Endothelial cell of umbilical vein (primary cell): ENCODE results near the gene AKAP5. TPM values are rescaled to one million over a fixed set of nuclear protein-coding genes. Genes with fewer than 3 reads are reported as not detected.

Experiments
- BruUV-seq: library from RNA; stranded (reverse); fragments of 400-500 nt; replicated peaks from 2 replicates; lab custom pipeline; 2021; lab: Mats Ljungman, UMichigan
- CTCF ChIA-PET: fragments of 300-600, 350-600 bp; sonication (Branson Sonifier 250); formaldehyde crosslinking; loops from one replicate; lab custom pipeline; 2021; ENCODE audit warnings: antibody characterized with exemption, inconsistent platforms; lab: Charles Lee
- POLR2A ChIA-PET: fragments of 300-600, 350-600 bp; sonication (Branson Sonifier 250); formaldehyde crosslinking; loops from one replicate; lab custom pipeline; 2021; ENCODE audit warnings: antibody characterized with exemption, inconsistent platforms; lab: Charles Lee
- DNase-seq: peaks from one replicate; pipeline ENCODE4 v3.0.0-alpha.2; 2011; ENCODE audit warnings: low read depth, low spot score
- FAIRE-seq: peaks from 2 replicates; lab custom pipeline; 2011; peaks lifted over from hg19 to GRCh38; lab: Jason Lieb, UNC
- H2AFZ ChIP-seq: 2 replicates; pipeline ENCODE4 v1.6.0; 2012; ENCODE audit warnings: low read depth, low read length, control low read depth, inconsistent platforms
- H3K27ac ChIP-seq: 2 replicates; pipeline ENCODE4 v1.5.1; 2011; ENCODE audit warnings: low read depth, mild to moderate bottlenecking, control low read depth, low read length, moderate library complexity; ENCODE audit not compliant: insufficient read depth
- H3K27me3 ChIP-seq, 2 experiments: 2 replicates each; pipeline versions ENCODE4 v1.6.0 to v1.6.1; 2011; ENCODE audit warnings: low read length in 2 of 2, mixed read lengths in 1 of 2; ENCODE audit not compliant: control insufficient read depth in 2 of 2, insufficient read depth in 2 of 2
- H3K36me3 ChIP-seq, 2 experiments: 2 replicates in 1 of 2; 3 replicates in 1 of 2; pipeline ENCODE4 v1.5.1; 2011; ENCODE audit warnings: low read length in 2 of 2, mild to moderate bottlenecking in 1 of 2, moderate library complexity in 1 of 2; ENCODE audit not compliant: control insufficient read depth in 2 of 2, insufficient read depth in 2 of 2; ENCODE audit errors: extremely low read depth in 1 of 2
- H3K4me1 ChIP-seq: 3 replicates; pipeline ENCODE4 v1.5.1; 2011; ENCODE audit warnings: mild to moderate bottlenecking, low read length; ENCODE audit not compliant: control insufficient read depth, insufficient read depth; ENCODE audit errors: extremely low read depth
- H3K4me2 ChIP-seq: 2 replicates; pipeline ENCODE4 v1.6.1; 2011; ENCODE audit warnings: low read length, control low read depth, mixed read lengths; ENCODE audit not compliant: insufficient read depth
- H3K4me3 ChIP-seq, 3 experiments: fragments of 200-600 bp in 1 of 3; sonication (generic), shearing (Covaris generic) in 1 of 3; replicated peaks in 1 of 3; 2 replicates each; pipeline ENCODE4 v1.5.1; 2011 to 2016; ENCODE audit warnings: control low read depth in 3 of 3, low read length in 3 of 3, mild to moderate bottlenecking in 2 of 3, inconsistent platforms in 1 of 3, low read depth in 1 of 3, moderate library complexity in 1 of 3; ENCODE audit not compliant: insufficient read depth in 1 of 3
- H3K79me2 ChIP-seq: 2 replicates; pipeline ENCODE4 v1.6.0; 2012; ENCODE audit warnings: low read length, inconsistent platforms; ENCODE audit not compliant: control insufficient read depth, insufficient read depth
- H3K9ac ChIP-seq: replicated peaks from 2 replicates; pipeline ENCODE3; 2011; ENCODE audit warnings: low read length, control low read depth; ENCODE audit not compliant: insufficient read depth; ENCODE audit errors: extremely low read depth
- H3K9me1 ChIP-seq: replicated peaks from 3 replicates; pipeline ENCODE4 v1.6.0; 2011; ENCODE audit warnings: mild to moderate bottlenecking, low read length; ENCODE audit not compliant: control insufficient read depth, insufficient read depth; ENCODE audit errors: extremely low read depth
- H3K9me3 ChIP-seq: replicated peaks from 2 replicates; pipeline ENCODE4 v1.5.1; 2012; ENCODE audit warnings: low read length, inconsistent platforms; ENCODE audit not compliant: control insufficient read depth, insufficient read depth
- H4K20me1 ChIP-seq: replicated peaks from 2 replicates; pipeline ENCODE3; 2011; ENCODE audit warnings: mild to moderate bottlenecking, low read length; ENCODE audit not compliant: control insufficient read depth, insufficient read depth; ENCODE audit errors: extremely low read depth
- CTCF ChIP-seq, 2 donors: IDR thresholded peaks; 1 replicate in 1 of 2; 2 replicates in 1 of 2; pipeline ENCODE4 v1.5.1; 2011; ENCODE audit warnings: low read length in 2 of 2, mild to moderate bottlenecking in 2 of 2, moderate library complexity in 2 of 2, control low read depth in 1 of 2, inconsistent platforms in 1 of 2, low read depth in 1 of 2; ENCODE audit not compliant: insufficient read depth in 1 of 2; ENCODE audit errors: extremely low read depth in 1 of 2
- EZH2 ChIP-seq: IDR thresholded peaks from 2 replicates; pipeline ENCODE4 v1.6.1; 2012; ENCODE audit warnings: borderline replicate concordance, low read depth, mild to moderate bottlenecking, moderate library complexity, low read length, inconsistent platforms; ENCODE audit not compliant: severe bottlenecking
- FOS ChIP-seq: IDR thresholded peaks from 2 replicates; pipeline ENCODE4 v1.6.1; 2011; ENCODE audit warnings: mild to moderate bottlenecking, low read length, moderate library complexity, borderline replicate concordance; ENCODE audit not compliant: insufficient read depth
- GATA2 ChIP-seq: IDR thresholded peaks from 2 replicates; pipeline ENCODE4 v1.7.0; 2011; ENCODE audit warnings: low read depth, mild to moderate bottlenecking, moderate library complexity, mixed read lengths, low read length; ENCODE audit not compliant: insufficient read length, insufficient read depth
- JUN ChIP-seq: IDR thresholded peaks from 2 replicates; pipeline ENCODE4 v1.6.1; 2011; ENCODE audit warnings: borderline replicate concordance, low read depth; ENCODE audit not compliant: insufficient read length, insufficient read depth
- MAX ChIP-seq: IDR thresholded peaks from 2 replicates; pipeline ENCODE4 v1.6.1; 2011; ENCODE audit not compliant: insufficient read depth, insufficient read length
- MYC ChIP-seq: IDR thresholded peaks from one replicate; pipeline ENCODE4 v1.6.1; 2011; ENCODE audit warnings: mild to moderate bottlenecking, low read depth, low read length
- POLR2A ChIP-seq: IDR thresholded peaks from 2 replicates; pipeline ENCODE4 v1.6.1; 2012; ENCODE audit warnings: low read depth, mild to moderate bottlenecking, control low read depth, low read length
- POLR2AphosphoS5 ChIP-seq: IDR thresholded peaks from 2 replicates; pipeline ENCODE4 v1.6.1; 2012; ENCODE audit warnings: low read depth, mild to moderate bottlenecking, control low read depth, low read length, moderate library complexity; ENCODE audit not compliant: insufficient read depth
- dilution Hi-C: fragments of 300-500 bp; cut with MboI; formaldehyde crosslinking; loops from one replicate; pipeline ENCODE4 v1.15.0; 2019; ENCODE audit warnings: low sequenced_read_pairs; ENCODE audit not compliant: extremely low pct_ligation_motif_present
- intact Hi-C: fragments of 100-400 bp; cut with micrococcal nuclease; formaldehyde crosslinking; loops from one replicate; pipeline ENCODE4 v1.10.0; 2022
- polyA plus RNA-seq, 4 experiments: library from polyadenylated mRNA; depleted of rRNA in 3 of 4; stranded (reverse) in 3 of 4; unstranded in 1 of 4; fragments of >200 nt; gene quantifications; 2 replicates each; pipeline versions ENCODE4 v1.2.1 to v1.2.3, GENCODE V29; 2011 to 2012; ENCODE audit warnings: missing spikeins in 1 of 4
- total RNA-seq: library from RNA; stranded (reverse); gene quantifications from 2 replicates; pipeline ENCODE4 v1.2.3, GENCODE V29; 2021

Gene AKAP5
- total and polyA plus RNA-seq, 2 donors (not counting 3 experiments of a cell fraction or from before 2014, with no cell fraction given): 0.10 to 0.75 TPM

GRCh38 chr14:64502887-64503433 lies 37.7 kb downstream of the AKAP5 start:
- dilution Hi-C loops (no loop called here), intact Hi-C loops (loop anchor here (1.0 to 10.0 kb wide), 3 partner anchors 37 to 858 kb away; partner anchors contain the start of genes HSPA2, MTHFD1 and WDR89)
- peaks cover 38% of the 10 kb centered on the region for H3K79me2 ChIP-seq
- TSS peak; percentile 20 for BruUV-seq
- no peaks in the 10 kb centered on the region for H3K27me3 ChIP-seq
- H3K4me1 ChIP-seq: peaks cover 38% of the 10 kb centered on the region
- FAIRE-seq (peak; percentile 33), DNase-seq (peak; percentile 52)
- H3K4me3 ChIP-seq: peak overlapping the region; percentile 23 to 79 (median 71)
- H3K36me3 ChIP-seq: no peaks in the 10 kb centered on the region
- peak overlapping the region; percentile 91 for H3K9ac ChIP-seq
- H3K9me1 ChIP-seq: no peaks in the 10 kb centered on the region
- peak overlapping the region; percentile 92 for H3K4me2 ChIP-seq
- peaks cover 5% of the 10 kb centered on the region for H4K20me1 ChIP-seq
- POLR2A ChIA-PET: interaction anchor here (1.0 kb wide), 1 partner anchor 115 kb away, joined by 3 read pairs; no protein-coding TSS in a partner anchor
- TF ChIP-seq POLR2A (no peak), EZH2 (no peak)
- peak overlapping the region; percentile 95 for H3K27ac ChIP-seq
- H2AFZ ChIP-seq: peak overlapping the region; percentile 81
- CTCF ChIA-PET: no interaction called here
- no peaks in the 10 kb centered on the region for H3K9me3 ChIP-seq

- no peaks in the 10 kb centered on the region for H3K36me3 ChIP-seq
- peak; percentile 78 for FAIRE-seq
- peak; percentile 95 for DNase-seq
- intact Hi-C loops: loop anchor here (1.0 to 10.0 kb wide), 5 partner anchors 37 to 859 kb away; partner anchors contain the start of genes HSPA2, MTHFD1 and WDR89
- H3K4me1 ChIP-seq: peaks cover 38% of the 10 kb centered on the region
- H3K9ac ChIP-seq: peak within 1 kb of the TSS; percentile 91
- H3K4me3 ChIP-seq: peak within 1 kb of the TSS; percentile 71 to 97 (median 93)
- no TSS peak for BruUV-seq
- dilution Hi-C loops: no loop called here
- peak within 1 kb of the TSS; percentile 95 for H3K27ac ChIP-seq
- peak within 1 kb of the TSS; percentile 92 for H3K4me2 ChIP-seq
- POLR2A ChIA-PET: interaction anchor here (0.6 to 1.8 kb wide), 5 partner anchors 12 to 650 kb away, joined by 3 to 11 read pairs (median 5); partner anchors contain the start of gene HSPA2
- H3K9me3 ChIP-seq: no peaks in the 10 kb centered on the region
- TF ChIP-seq FOS (peak; percentile 41), EZH2 (no peak), CTCF (IDR thresholded peaks at IDR 0.05; ENCODE audit: extremely low read depth in 1 of 2, insufficient read depth in 1 of 2, low read depth in 1 of 2, low read length in 2 of 2) (no peak), JUN (no peak), POLR2AphosphoS5 (peak; percentile 89), POLR2A (peak; percentile 84), MAX (peak; percentile 82), MYC (no peak), GATA2 (no peak)
- H3K27me3 ChIP-seq: no peaks in the 10 kb centered on the region
- H3K9me1 ChIP-seq: no peaks in the 10 kb centered on the region
- H3K79me2 ChIP-seq: peaks cover 46% of the 10 kb centered on the region
- H2AFZ ChIP-seq: peak within 1 kb of the TSS; percentile 81
- peaks cover 6% of the 10 kb centered on the region for H4K20me1 ChIP-seq
- CTCF ChIA-PET: interaction anchor here (1.0 kb wide), 2 partner anchors 18 to 25 kb away, joined by 3 to 4 read pairs; no protein-coding TSS in a partner anchor
These were observed 38.4 kb downstream of the AKAP5 start, which contains the start of gene ZBTB25 for GRCh38 chr14:64503434-64504309. Gene ZBTB25, minus strand, starts transcription at chr14:64503838. Its CDS starts 13,305 bp downstream, at chr14:64490533.
